Endothelial cell (in vitro differentiated cells): ENCODE results near the gene NWD2. TPM values are rescaled to one million over a fixed set of nuclear protein-coding genes. Genes with fewer than 3 reads are reported as not detected.

Experiments used
- DNase-seq: peaks from one replicate; pipeline ENCODE4 v3.0.0; 2021; ENCODE audit warnings: low spot score
- H3K27ac Mint-ChIP-seq: one replicate; pipeline ENCODE4 v1.8.0; 2021; ENCODE audit warnings: mixed read lengths, inconsistent platforms; ENCODE audit not compliant: unreplicated experiment
- H3K27me3 Mint-ChIP-seq: one replicate; pipeline ENCODE4 v1.8.0; 2021; ENCODE audit warnings: mild to moderate bottlenecking, moderate library complexity, mixed read lengths, inconsistent platforms; ENCODE audit not compliant: unreplicated experiment
- H3K36me3 Mint-ChIP-seq: one replicate; pipeline ENCODE4 v1.8.0; 2021; ENCODE audit warnings: mild to moderate bottlenecking, low read depth, mixed read lengths, inconsistent platforms; ENCODE audit not compliant: unreplicated experiment
- H3K4me1 Mint-ChIP-seq: one replicate; pipeline ENCODE4 v1.8.0; 2021; ENCODE audit warnings: mild to moderate bottlenecking, mixed read lengths, inconsistent platforms; ENCODE audit not compliant: unreplicated experiment
- H3K4me3 Mint-ChIP-seq: one replicate; pipeline ENCODE4 v1.8.0; 2021; ENCODE audit warnings: mild to moderate bottlenecking, mixed read lengths, inconsistent platforms; ENCODE audit not compliant: unreplicated experiment
- H3K9me3 Mint-ChIP-seq: one replicate; pipeline ENCODE4 v1.8.0; 2021; ENCODE audit warnings: mixed read lengths, inconsistent platforms; ENCODE audit not compliant: unreplicated experiment
- CTCF ChIP-seq: fragments of 200-600 bp; sonication (generic); IDR thresholded peaks from one replicate; pipeline ENCODE4 v1.5.0; 2021; ENCODE audit warnings: antibody characterized with exemption; ENCODE audit not compliant: unreplicated experiment
- total RNA-seq: library from RNA; stranded (reverse); fragmentation: NEBNext Ultra II Directional; extraction: Animal tissue kit (Norgen Biotek cat#: 25700); gene quantifications from one replicate; pipeline ENCODE4 v1.2.1, GENCODE V29; 2021; ENCODE audit not compliant: unreplicated experiment

NWD2 gene
- total RNA-seq, 1 donor from 2014 or later: not detected

GRCh38 chr4:37467824-37468223, 223.3 kb downstream of the NWD2 start:
- no peak for DNase-seq
- Mint-ChIP-seq H3K9me3 (no peaks in the 10 kb centered on the region), H3K4me1 (no peaks in the 10 kb centered on the region), H3K27me3 (peaks cover 2% of the 10 kb centered on the region), H3K27ac (no peak overlapping the region), H3K4me3 (no peak overlapping the region), H3K36me3 (no peaks in the 10 kb centered on the region)
- TF ChIP-seq CTCF: no peak

GRCh38 chr4:37469286-37469685, 224.7 kb downstream of the NWD2 start:
- no peaks in the 10 kb centered on the region for H3K36me3 Mint-ChIP-seq
- no peak overlapping the region for H3K27ac Mint-ChIP-seq
- H3K9me3 Mint-ChIP-seq: no peaks in the 10 kb centered on the region
- DNase-seq: no peak
- no peaks in the 10 kb centered on the region for H3K4me1 Mint-ChIP-seq
- no peak for TF ChIP-seq CTCF
- no peak overlapping the region for H3K4me3 Mint-ChIP-seq
- H3K27me3 Mint-ChIP-seq: peaks cover 4% of the 10 kb centered on the region

DNA sequence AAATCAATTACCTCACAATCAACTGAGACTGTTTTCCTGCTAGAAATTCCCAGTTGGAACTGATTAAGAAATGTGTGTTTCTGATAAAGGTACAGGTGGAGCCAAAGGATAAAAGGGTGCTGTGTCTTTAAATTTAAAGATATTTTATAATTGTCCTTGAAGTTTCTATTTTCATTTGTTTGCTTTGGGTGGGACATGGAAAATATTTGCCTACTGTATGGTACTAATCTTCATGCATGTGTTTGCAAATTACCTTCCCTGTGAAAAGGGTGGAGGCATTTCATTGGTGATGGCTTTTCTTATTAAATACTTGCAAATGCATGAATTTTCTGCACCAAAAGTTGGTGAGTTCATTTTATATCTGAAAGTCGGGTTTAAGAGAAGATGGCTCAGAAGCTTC, 225.7 kb downstream of the NWD2 start:
- no peaks in the 10 kb centered on the region for H3K36me3 Mint-ChIP-seq
- no peak overlapping the region for H3K4me3 Mint-ChIP-seq
- no peaks in the 10 kb centered on the region for H3K4me1 Mint-ChIP-seq
- no peak for DNase-seq
- H3K27ac Mint-ChIP-seq: no peak overlapping the region
- H3K9me3 Mint-ChIP-seq: no peaks in the 10 kb centered on the region
- peaks cover 4% of the 10 kb centered on the region for H3K27me3 Mint-ChIP-seq
- no peak for TF ChIP-seq CTCF

GRCh38 chr4:37471093-37471492, 226.6 kb downstream of the NWD2 start:
- no peak for DNase-seq
- Mint-ChIP-seq H3K4me3 (no peak overlapping the region), H3K27me3 (peaks cover 4% of the 10 kb centered on the region), H3K4me1 (no peaks in the 10 kb centered on the region), H3K9me3 (no peaks in the 10 kb centered on the region), H3K36me3 (no peaks in the 10 kb centered on the region), H3K27ac (no peak overlapping the region)
- TF ChIP-seq CTCF: no peak

GRCh38 chr4:37471971-37472370, 227.4 kb downstream of the NWD2 start:
- Mint-ChIP-seq H3K4me1 (no peaks in the 10 kb centered on the region), H3K27ac (no peak overlapping the region), H3K4me3 (no peak overlapping the region), H3K9me3 (no peaks in the 10 kb centered on the region), H3K36me3 (no peaks in the 10 kb centered on the region), H3K27me3 (peaks cover 4% of the 10 kb centered on the region)
- TF ChIP-seq CTCF: no peak
- DNase-seq: no peak
